A549 treated with Mapracorat at 1 μM for 4 hours (cell line): Measurements from ENCODE around the gene PRKD3. TPM values are rescaled to one million over a fixed set of nuclear protein-coding genes. Genes with fewer than 3 reads are reported as not detected.

Experiments used
- total RNA-seq: library from RNA; stranded (reverse); fragments of 200-300 nt; extraction: Qiagen RNA extraction; gene quantifications from 5 replicates; pipeline ENCODE4 v1.2.3, GENCODE V29; 2022

The PRKD3 gene
- 8.4 to 15.0 TPM (median 12.7 TPM) in 5 replicates for total RNA-seq

DNA sequence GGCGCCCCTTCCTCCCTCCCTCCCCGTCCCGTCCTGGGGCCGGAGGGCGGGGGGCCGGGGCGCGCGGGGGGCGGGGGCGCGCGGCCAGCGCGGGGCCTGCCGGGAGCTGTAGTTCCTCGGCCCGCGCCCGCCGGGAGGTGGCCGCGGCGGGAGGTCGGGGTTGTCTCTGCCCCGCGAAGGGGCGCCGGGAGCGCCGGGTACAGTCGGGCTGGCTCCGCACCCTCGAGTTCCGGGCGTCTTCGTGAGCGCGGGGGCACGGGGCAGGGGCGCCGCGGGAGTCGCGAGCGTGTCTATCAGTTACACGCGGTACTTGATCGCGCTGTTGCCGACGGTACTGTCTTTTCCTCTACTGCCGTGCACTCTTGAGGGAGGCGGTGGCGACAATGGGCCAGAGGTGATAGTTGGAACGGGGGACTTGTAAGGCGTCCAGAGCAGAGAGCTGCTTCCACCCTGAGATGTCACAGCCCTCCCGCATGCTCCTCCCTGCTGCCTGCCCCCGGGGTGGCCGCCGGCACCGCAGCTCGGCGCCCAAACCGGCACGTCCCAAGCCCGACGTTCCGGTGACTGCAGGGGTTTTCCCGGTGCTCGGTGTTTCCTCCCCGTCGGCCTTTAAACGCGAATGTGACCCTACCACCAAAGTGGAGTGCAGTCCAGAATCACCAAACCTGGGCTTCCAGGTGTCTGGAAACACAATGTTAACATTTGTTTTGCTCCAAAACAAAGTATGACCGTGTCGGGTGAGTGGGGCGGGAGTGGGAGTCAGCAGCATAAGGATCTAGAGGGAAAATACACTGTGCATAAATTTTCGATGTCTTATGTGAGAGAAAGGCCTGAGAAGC is at the start of gene PRKD3:
Gene PRKD3, minus strand, starts transcription at position 48 of the 839 bp plus-strand sequence. CDS start 8,309 bp downstream, outside the sequence.

DNA sequence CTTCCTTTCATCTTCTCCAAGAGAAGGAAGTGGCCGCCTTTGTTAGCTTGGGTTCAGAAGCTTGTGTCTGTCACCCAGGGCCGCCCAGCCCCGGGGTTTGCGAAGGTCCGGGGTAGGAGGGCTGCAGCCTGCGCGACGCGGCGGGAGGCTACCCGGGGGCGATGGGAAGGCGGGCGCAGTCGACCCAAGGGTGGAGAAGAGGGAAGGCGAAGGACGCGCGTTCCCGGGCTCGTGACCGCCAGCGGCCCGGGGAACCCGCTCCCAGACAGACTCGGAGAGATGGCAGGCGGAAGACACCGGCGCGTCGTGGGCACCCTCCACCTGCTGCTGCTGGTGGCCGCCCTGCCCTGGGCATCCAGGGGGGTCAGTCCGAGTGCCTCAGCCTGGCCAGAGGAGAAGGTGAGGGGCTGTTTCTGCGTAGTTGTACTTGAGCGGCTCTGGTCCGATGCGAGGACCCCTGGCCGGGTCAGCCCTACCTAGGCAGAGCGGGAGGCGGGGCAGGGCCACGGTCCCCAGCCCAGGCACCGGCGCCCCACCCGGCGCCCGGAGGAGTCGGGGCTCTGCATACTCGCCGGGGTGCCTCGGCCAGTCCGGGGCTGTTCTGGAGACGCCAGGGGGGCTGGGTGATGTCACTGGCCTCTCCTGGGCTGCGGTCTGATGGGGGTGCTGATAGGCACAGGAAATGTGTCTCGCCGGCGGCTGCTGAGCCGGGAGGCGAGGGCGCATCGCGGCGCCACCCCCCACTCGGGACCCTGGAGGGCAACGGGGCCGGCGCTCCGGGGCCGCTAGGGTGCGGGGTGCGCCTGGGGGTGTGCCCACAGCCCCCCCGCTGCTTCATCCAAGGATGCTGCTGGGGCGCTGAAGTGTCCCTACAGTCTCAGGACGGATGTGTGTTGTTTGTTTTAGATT is 20.1 kb upstream of the PRKD3 start, which contains the start of gene QPCT:
Gene QPCT, plus strand, starts transcription at position 178 of the 909 bp plus-strand sequence. Its CDS starts 102 bp downstream, at position 280.

Other genes starting within 250 kb of the PRKD3 start
- 5.6 to 7.9 TPM (median 7.2 TPM) in 5 replicates for gene HEATR5B, start 240.5 kb downstream of the PRKD3 start, total RNA-seq
- 7.7 to 11.1 TPM (median 9.6 TPM) in 5 replicates for gene GPATCH11, start 240.3 kb downstream of the PRKD3 start, total RNA-seq
- gene EIF2AK2, start 167.9 kb downstream of the PRKD3 start, total RNA-seq = 15.0 to 25.1 TPM (median 22.6 TPM) in 5 replicates
- not detected in 5 replicates for gene SULT6B1, start 136.2 kb downstream of the PRKD3 start, total RNA-seq
- 38.3 to 43.0 TPM (median 40.4 TPM) in 5 replicates for gene CEBPZOS, start 128.3 kb downstream of the PRKD3 start, total RNA-seq
- 65.3 to 80.9 TPM (median 71.0 TPM) in 5 replicates for gene CEBPZ, start 93.2 kb downstream of the PRKD3 start, total RNA-seq
- 17.0 to 22.3 TPM (median 18.9 TPM) in 5 replicates for gene NDUFAF7, start 93.2 kb downstream of the PRKD3 start, total RNA-seq
- gene QPCT, start 19.8 kb upstream of the PRKD3 start, total RNA-seq = 20.4 to 22.7 TPM (median 21.6 TPM) in 5 replicates